Stimulated activated CD4-positive, alpha-beta T cell treated with anti-CD3 and anti-CD28 coated beads, Interleukin-1b, Interleukin-23, amount 100 ng/mL, for 48 hours (primary cell): Measurements from ENCODE around the gene BICD2.

Experiments used
- DNase-seq: peaks from one replicate; pipeline ENCODE4 v3.0.0-alpha.2; 2020

Gene BICD2

GRCh38 chr9:92726348-92726747 lies 38.3 kb downstream of the BICD2 start:
- no peak for DNase-seq

- no peak for DNase-seq
These were observed 38.9 kb downstream of the BICD2 start for GRCh38 chr9:92725766-92726165.

GRCh38 chr9:92725266-92725545 lies 39.4 kb downstream of the BICD2 start:
- no peak for DNase-seq

GRCh38 chr9:92724528-92725265 lies 39.9 kb downstream of the BICD2 start:
- DNase-seq = no peak

GRCh38 chr9:92723801-92724323 lies 40.8 kb downstream of the BICD2 start:
- DNase-seq = no peak

GRCh38 chr9:92723299-92723625 lies 41.4 kb downstream of the BICD2 start:
- DNase-seq = no peak

- no peak for DNase-seq
These were observed 42.0 kb downstream of the BICD2 start for GRCh38 chr9:92722386-92723298.

GRCh38 chr9:92721548-92721947 lies 43.1 kb downstream of the BICD2 start:
- no peak for DNase-seq

GRCh38 chr9:92720807-92721535 lies 43.7 kb downstream of the BICD2 start:
- DNase-seq = no peak

- DNase-seq = no peak
These were observed 44.3 kb downstream of the BICD2 start for GRCh38 chr9:92720209-92720765.

GRCh38 chr9:92719028-92719647 lies 45.5 kb downstream of the BICD2 start:
- DNase-seq = no peak

GRCh38 chr9:92718086-92719001 lies 46.3 kb downstream of the BICD2 start:
- peak; percentile 12 for DNase-seq

GRCh38 chr9:92717201-92718085 lies 47.2 kb downstream of the BICD2 start:
- DNase-seq = no peak

- peak; percentile 77 for DNase-seq
These were observed 48.1 kb downstream of the BICD2 start for GRCh38 chr9:92716557-92716956.

- DNase-seq = no peak
These were observed 49.0 kb downstream of the BICD2 start for GRCh38 chr9:92715488-92716231.

GRCh38 chr9:92714787-92715487 lies 49.7 kb downstream of the BICD2 start:
- DNase-seq = no peak

GRCh38 chr9:92714016-92714415 lies 50.6 kb downstream of the BICD2 start:
- DNase-seq = no peak

- no peak for DNase-seq
These were observed 51.1 kb downstream of the BICD2 start for GRCh38 chr9:92713528-92713927.

- DNase-seq = no peak
These were observed 51.9 kb downstream of the BICD2 start for GRCh38 chr9:92712767-92713166.
